ENCODE data around the gene NRDC.

GRCh38 chr1:51752073-51752948 is 126.2 kb downstream of the NRDC start:
- TF ChIP-seq CREB1 (CRISPR knock-in tag; IDR thresholded peaks at IDR 0.05; ENCODE audit: low read depth) (no peak), EZH2 (IDR thresholded peaks at IDR 0.05; ENCODE audit: low read depth, unreplicated experiment) (no peak), REST (IDR thresholded peaks at IDR 0.05; ENCODE audit: unreplicated experiment) (no peak), JUNB (IDR thresholded peaks at IDR 0.05; ENCODE audit: unreplicated experiment) (no peak), CTCF (conservative IDR thresholded peaks at IDR 0.05; ENCODE audit: low read depth in 2 of 2) (peak in 1 of 2 experiments; percentile 26; a peak in 1 of 4 replicates), ZNF331 (CRISPR knock-in tag; IDR thresholded peaks at IDR 0.05; ENCODE audit: low read depth) (no peak), EZH2phosphoT487 (IDR thresholded peaks at IDR 0.05; ENCODE audit: unreplicated experiment) (no peak)

Data from GM23338 (cell line).